Ishikawa (cell line): ENCODE results near the gene IHH.
A peak's percentile ranks its signal among the peaks of the same experiment; 100 is the strongest.

ENCODE experiments used
- CEBPB ChIP-seq: IDR thresholded peaks from 2 replicates; pipeline ENCODE4 v1.6.1; 2012
- CREB1 ChIP-seq: IDR thresholded peaks from 2 replicates; pipeline ENCODE4 v1.6.1; 2012; ENCODE audit warnings: low read depth
- EGR1 ChIP-seq: IDR thresholded peaks from 2 replicates; pipeline ENCODE4 v1.6.1; 2012
- EP300 ChIP-seq: IDR thresholded peaks from 2 replicates; pipeline ENCODE4 v1.6.1; 2012; ENCODE audit warnings: borderline replicate concordance
- FOXM1 ChIP-seq: IDR thresholded peaks from 2 replicates; pipeline ENCODE4 v1.6.1; 2012; ENCODE audit warnings: low read depth, borderline replicate concordance
- MAX ChIP-seq: IDR thresholded peaks from 2 replicates; pipeline ENCODE4 v1.6.1; 2012
- NFIC ChIP-seq: IDR thresholded peaks from 2 replicates; pipeline ENCODE4 v1.6.1; 2012
- RAD21 ChIP-seq: IDR thresholded peaks from 2 replicates; pipeline ENCODE4 v1.6.1; 2012; ENCODE audit warnings: low read depth
- REST ChIP-seq: IDR thresholded peaks from 2 replicates; pipeline ENCODE4 v1.6.1; 2012; ENCODE audit warnings: low read depth, mild to moderate bottlenecking
- TAF1 ChIP-seq: IDR thresholded peaks from 2 replicates; pipeline ENCODE4 v1.6.1; 2012; ENCODE audit warnings: low read depth, mild to moderate bottlenecking
- TCF12 ChIP-seq: IDR thresholded peaks from 2 replicates; pipeline ENCODE4 v1.6.1; 2012; ENCODE audit warnings: low read depth
- TEAD4 ChIP-seq: IDR thresholded peaks from 2 replicates; pipeline ENCODE4 v1.6.1; 2012
- USF1 ChIP-seq: IDR thresholded peaks from 2 replicates; pipeline ENCODE4 v1.6.1; 2012
- YY1 ChIP-seq: IDR thresholded peaks from 2 replicates; pipeline ENCODE4 v1.6.1; 2012; ENCODE audit warnings: low read depth
- ZBTB7A ChIP-seq: IDR thresholded peaks from 2 replicates; pipeline ENCODE4 v1.6.1; 2012; ENCODE audit warnings: low read depth

The IHH gene

GRCh38 chr2:219041252-219041651 is 19.5 kb downstream of the IHH start, which contains the start of gene CFAP65:
Gene CFAP65, minus strand, starts transcription at chr2:219041516. Its CDS starts 2,468 bp downstream, at chr2:219039048.
- peak; percentile 83 for TF ChIP-seq YY1
- no peak for TF ChIP-seq TAF1
- no peak for TF ChIP-seq CEBPB
- no peak for TF ChIP-seq MAX

- no peak for TF ChIP-seq TCF12
- TF ChIP-seq USF1, result no peak
- no peak for TF ChIP-seq RAD21
- no peak for TF ChIP-seq EP300
- no peak for TF ChIP-seq YY1
- TF ChIP-seq REST, result no peak
- no peak for TF ChIP-seq CEBPB
- TF ChIP-seq FOXM1, result no peak
- TF ChIP-seq ZBTB7A, result no peak
- TF ChIP-seq EGR1, result no peak
- no peak for TF ChIP-seq CREB1
- TF ChIP-seq TEAD4, result no peak
- TF ChIP-seq TAF1, result no peak
- no peak for TF ChIP-seq NFIC
- no peak for TF ChIP-seq MAX
Measured at GRCh38 chr2:219038600-219038999, 22.1 kb downstream of the IHH start.

DNA sequence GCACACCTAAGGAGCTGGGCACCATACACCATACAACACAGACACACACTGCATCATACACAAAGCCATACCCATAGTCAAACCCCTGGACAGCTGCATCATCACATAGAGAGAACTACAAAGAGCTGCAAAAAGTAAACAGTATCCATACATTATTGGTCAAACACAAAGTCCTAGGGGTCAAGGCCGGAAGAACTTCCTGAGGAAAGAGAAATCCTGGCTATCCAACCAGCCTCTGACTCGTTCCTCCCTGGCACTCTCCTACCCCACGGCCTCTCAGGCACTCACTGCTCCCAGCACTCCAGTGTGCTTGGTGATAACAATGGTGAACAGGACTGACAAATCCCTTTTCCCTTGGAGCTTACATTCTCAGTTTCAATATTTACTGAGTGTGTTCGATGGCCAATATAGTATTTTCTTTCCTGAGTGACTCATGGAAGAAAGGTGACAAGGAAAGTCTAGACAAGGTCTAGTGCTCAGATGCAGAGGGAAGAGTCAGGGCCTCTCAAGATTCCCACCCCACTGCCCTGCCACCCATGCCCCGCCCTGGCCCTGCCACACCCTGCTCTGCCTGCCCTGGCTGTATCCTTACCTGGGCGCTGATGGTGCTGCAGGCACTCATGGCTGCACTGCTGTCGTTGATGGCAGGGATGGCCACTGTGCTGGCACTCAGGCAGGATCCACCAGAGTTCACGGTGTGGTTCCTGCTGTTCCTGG is 22.8 kb downstream of the IHH start:
- TF ChIP-seq EP300 (no peak), NFIC (no peak), MAX (no peak), ZBTB7A (no peak), CREB1 (no peak), USF1 (no peak), EGR1 (no peak), TEAD4 (no peak), TAF1 (no peak), YY1 (no peak), CEBPB (no peak), REST (no peak), TCF12 (no peak), FOXM1 (no peak), RAD21 (no peak)

DNA sequence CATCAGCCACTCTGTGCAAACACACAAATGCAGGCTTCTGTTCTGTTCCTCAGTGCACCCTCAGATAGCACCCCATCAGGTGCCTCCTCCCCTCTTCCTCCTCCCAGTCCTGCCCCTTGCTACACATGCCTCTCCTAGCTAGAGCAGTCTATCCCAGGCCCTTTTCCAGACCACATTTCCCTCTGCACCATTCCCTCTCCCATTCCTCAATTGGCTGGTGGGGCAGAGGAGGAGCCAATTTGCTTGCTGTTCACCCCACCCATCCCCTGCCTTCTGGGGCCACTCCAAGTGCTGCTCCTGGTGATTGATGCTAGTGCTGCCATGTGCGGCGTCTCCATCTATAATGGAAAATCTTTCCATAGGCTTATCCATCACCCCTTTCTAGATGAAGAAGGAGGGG is 24.8 kb downstream of the IHH start:
- TF ChIP-seq YY1 (no peak), ZBTB7A (no peak), TAF1 (no peak), USF1 (no peak), TCF12 (no peak), EGR1 (no peak), RAD21 (no peak), EP300 (no peak), MAX (no peak), CEBPB (no peak), FOXM1 (no peak), TEAD4 (no peak), REST (no peak)
